GM18498 (cell line): ENCODE data around the gene PATZ1.

Source experiments
- ATAC-seq: cut with Tn5 transposase; IDR thresholded peaks from one replicate; pipeline ENCODE4 v1.9.1; 2021; ENCODE audit warnings: mild to moderate bottlenecking, moderate library complexity; ENCODE audit not compliant: unreplicated experiment

Gene PATZ1

GRCh38 chr22:31344256-31344577 lies 1.9 kb downstream of the PATZ1 start:
- no peak for ATAC-seq

DNA sequence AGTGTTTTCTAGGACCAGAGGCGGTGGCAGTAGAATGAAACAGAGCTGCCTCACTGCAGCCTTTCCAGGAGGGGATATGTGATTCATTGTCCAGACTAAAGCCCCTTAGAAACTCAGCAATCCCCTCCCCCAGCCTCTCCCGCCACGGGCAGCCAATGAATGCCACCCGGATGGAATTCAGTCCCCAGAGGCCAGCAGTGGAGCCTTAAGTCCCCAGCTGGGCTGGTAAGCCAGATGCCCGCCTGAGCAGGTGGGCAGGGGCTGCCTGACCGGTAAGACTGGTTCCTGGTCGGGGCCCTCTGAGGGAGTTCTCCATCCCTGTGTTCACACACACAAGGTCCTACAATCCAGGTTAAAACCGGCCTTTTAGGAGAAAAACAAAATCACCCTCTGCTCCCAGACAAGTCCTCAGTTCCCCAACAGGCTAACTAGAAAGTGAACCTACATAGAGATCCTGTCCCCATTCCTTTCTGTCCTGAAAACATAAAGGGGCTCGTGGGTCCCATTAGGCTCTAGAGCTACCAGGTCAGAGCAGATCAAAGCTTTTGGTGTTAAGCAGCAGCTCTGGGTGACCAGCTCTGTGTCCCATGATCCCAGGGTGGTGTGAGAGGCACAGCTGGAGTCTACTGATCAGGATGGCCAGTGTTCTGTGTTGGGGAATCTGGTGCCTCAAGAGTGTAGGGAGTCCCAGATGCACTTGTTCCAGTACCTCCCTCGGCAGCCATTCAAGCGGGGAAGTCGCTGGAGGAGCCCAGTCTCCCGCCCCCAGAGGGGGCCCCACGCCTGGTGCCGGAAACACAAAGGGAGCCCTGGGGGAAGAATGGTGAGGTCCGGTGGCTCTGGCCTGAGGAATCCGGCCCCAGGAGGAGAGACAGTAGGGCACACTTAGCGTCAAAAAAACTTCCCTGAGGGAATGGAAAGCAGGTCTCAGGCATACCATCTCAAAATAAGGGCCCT lies 2.6 kb downstream of the PATZ1 start:
- ATAC-seq, result no peak

- no peak for ATAC-seq
These were observed 3.6 kb downstream of the PATZ1 start for GRCh38 chr22:31342389-31343140.

GRCh38 chr22:31341386-31342088 lies 4.6 kb downstream of the PATZ1 start:
- no peak for ATAC-seq

DNA sequence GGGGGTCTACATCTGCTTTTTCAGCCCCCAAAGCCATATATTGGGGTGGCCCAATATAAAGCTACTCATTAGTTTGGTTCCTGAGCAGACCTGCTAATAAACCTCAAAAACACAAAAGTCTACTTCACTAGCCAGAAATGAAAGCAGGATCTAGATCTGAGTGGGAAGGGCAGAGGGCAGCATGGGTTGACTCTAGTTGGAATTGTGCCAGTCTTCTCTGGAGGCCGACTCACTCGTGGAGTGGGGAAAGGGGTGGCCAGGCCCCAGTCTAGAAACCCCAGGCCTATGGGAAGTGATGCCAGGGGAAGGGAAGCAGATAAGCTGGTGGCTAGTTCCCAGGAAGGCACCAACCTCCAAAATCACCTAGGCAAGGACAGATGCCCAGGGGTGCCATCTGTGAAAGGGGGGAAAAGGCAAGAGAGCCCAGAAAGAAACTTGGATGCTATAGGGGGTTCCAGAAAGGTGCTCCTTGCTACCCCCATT lies 5.3 kb downstream of the PATZ1 start:
- ATAC-seq, result no peak

- ATAC-seq, result no peak
These were observed 5.8 kb downstream of the PATZ1 start for GRCh38 chr22:31340360-31340759.

DNA sequence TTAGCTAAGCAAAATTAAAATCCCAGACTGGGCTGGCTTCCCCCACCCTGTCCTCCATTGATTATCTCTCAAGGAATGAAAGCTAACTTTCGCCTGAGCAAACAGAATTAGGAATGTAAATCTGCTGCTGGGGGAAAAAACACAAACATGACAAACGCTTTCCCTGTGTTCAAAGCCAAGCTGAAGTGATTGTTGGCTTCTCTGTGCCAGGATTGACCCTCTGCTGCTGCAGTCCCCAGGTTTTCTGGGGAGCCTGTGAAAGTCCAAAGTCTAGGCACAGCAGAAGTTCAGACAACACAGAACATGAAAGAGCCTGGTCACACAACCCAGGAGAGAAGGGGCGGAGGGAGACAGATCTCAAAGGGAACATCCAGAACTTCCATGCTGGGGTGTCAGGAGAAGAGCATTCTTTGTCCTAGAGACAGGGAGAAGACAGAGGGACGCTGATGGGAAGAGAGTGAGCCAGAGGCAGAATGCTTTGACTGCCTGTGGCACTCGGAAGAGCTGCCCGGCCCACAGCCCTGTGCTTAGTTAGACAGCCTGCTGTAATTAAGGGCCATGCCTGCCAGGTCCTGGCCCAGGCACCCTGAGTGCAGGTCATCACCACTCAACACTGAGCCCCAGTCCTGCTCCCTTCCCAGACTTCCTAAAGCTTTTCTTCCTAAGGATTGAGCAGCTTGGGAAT lies 6.9 kb downstream of the PATZ1 start:
- no peak for ATAC-seq

DNA sequence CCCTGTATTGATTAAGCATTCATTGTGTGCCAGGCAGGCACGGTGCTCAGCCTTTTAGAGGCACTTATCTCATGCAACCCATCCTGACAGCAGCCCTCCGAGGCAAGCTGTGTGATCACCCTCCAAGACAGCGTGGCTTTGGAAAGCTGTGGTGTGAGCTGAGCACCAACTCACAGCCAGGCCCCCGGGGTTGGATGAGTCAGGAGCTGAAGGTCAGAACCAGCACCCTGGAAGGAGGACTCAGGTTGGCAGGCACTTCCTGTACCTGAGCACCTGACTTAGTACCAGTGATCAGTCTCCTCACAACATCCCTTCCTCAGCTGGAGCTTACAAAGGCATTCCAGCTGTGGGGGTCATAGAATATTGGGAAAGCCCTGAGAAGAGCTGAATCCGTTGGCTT lies 9.0 kb downstream of the PATZ1 start:
- ATAC-seq, result no peak

DNA sequence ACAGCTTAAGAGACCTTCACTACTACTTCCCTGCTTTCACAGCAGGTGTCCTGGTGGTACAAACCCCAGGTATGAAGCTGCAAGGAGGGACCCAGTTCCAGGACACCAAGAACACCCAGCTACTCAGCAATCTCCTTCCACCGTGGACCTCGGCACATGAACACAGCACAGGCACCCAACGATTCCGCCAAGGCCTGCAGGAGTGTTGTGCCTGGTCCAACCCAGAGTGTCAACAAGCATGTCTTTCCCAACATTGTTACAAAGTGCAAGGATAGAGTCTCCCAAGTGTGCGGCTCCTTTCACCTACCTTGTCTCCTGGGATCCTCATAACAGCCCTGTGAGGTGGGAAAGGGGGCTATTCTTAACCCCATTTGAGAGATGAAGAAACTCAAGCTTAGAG lies 11.8 kb downstream of the PATZ1 start:
- no peak for ATAC-seq

- ATAC-seq, result no peak
These were observed 12.5 kb downstream of the PATZ1 start for GRCh38 chr22:31333641-31334040.

DNA sequence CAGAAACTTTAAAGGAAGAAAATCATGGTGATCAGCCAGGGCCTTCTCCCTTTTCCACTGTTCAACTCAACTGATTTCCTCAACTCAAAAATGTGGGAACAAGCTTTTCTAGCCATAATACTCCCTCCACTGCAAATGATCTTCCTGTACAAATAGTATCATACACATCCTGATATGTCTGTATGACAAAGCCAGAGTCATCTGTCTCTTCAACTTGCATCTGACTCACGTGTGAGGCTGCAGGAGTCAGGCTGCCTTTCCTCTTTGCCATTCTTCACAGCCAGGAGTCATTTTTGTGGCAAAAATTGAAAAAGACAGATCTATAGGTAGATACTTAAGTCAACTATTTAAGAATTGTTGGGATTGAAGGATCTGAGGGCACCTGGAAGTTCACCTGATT lies 13.3 kb downstream of the PATZ1 start:
- ATAC-seq, result no peak

DNA sequence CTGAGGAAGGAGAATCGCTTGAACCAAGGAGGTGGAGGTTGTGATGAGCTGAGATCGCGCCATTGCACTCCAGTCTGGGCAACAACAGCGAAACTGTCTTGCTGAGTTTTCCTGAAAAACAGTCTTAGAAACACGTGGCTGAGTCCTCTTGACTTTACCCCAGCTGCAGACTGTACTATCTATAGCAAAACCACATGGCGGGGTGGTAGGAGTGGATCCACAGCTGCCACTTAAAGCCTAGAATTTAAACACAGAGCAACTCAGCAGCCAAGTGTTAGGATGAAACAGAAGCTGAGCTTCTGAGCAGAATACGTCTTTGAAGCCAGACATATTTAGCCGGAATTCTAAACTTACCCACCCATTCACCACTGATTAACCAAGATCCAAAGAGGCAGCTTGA lies 14.1 kb downstream of the PATZ1 start:
- ATAC-seq, result no peak

DNA sequence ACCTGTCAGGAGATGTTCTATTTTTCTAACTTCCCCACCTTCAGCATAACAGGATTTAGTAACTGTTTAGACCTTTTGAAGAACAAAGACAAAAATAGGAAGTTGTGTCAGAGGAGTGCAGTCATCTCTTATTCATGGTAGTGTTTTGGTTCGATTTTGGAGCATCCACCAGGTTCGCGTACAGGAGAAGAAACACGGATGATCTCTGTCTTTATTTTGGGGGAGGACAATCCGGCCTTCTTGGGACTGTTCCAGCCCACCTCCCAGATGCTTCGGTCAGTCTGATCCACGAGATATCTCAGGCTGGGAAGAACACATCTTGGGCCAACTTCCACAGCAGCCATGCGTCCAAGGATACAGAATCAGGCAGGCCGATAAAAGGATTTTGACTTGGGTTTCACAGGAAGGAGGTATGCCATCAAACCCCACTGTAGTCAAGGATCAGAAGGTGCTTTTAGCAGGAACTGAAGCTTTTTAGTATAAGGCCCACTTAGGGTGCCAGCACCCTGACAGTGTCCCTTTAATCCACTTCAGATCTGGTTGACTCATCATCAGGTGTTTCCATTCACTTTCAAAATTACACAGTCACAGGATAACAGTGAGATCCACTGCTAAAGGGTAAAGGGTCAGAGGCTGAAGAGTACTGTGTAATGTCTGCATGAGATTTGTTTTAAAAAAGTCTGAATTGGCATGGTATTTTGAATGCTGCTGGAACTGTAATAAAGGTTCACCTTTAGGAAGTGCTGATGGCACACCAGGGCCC lies 16.5 kb downstream of the PATZ1 start:
- ATAC-seq, result no peak

DNA sequence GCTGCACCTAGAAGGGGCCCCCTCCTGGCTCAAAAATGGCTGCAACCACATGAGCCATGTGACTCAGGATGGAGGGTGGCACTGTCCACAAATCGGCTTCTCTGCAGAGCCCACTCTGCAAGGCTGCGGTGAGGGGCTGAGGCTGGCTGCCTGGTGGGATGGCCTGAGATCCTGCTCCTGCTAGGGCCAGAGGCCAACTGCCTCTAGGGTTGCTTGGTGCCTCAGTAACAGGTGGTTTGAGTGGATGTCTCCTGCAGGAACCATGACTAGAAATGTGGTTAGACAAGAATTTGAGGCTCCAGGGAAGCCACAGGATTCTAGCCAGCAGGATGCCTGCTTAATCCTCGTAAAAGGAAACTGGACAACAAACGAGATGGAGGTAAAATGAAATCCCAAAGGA lies 17.1 kb downstream of the PATZ1 start:
- ATAC-seq, result no peak

- no peak for ATAC-seq
These were observed 17.6 kb downstream of the PATZ1 start for GRCh38 chr22:31328544-31328960.

DNA sequence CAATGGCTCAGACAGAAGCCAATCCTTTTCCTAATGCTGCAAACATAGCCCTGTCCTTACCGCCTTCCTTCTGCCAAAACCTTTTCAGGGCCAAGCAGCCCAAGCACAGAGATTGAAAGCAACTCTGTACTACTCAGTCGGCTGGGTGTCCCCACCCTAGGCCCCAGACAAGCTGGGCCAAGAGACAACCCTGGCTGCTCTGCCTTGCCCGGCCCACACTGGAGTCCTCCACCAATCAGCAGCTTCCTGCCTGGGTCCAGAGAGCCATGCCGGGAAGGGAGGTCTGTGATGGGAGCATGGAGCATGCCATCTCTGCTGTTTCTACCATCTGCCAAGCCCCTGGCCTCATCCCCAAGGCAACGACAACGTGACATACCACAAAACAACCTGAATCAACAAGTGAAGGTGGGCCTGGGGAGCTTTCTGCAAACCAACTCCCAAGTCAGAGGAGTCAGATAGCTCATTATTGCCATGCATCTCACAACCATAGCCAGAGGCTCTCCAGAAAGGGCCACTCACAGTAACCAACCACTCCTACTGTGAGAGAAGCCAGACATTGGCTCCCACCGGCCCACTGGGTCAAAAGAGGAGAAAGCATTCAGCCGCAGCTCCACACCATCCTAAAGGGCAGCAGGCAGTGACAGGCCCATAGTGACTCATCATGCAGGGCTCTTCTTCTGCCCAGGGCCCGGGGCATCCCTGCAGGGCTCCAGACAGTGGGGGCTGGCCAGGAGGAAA lies 18.2 kb downstream of the PATZ1 start:
- ATAC-seq, result no peak

DNA sequence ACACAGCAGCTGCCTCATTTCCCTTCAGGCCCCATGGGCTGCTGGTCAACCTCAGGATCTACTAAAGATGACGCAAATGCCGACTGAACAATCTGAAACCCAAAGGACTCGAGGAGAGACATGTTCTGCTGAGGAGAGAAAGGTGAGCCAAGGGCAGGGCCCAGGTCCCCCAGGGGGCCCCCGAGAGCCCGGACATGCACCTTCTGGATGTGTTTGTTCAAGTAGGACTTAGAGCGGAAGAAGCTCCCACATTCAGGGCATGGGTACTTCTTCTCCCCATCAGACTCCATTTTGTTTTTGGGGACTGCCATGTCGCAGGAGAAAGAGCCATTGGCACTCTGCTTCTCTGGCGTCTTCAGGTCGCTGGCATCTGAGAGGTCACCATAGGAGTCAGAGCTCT lies 19.3 kb downstream of the PATZ1 start:
- ATAC-seq, result no peak

DNA sequence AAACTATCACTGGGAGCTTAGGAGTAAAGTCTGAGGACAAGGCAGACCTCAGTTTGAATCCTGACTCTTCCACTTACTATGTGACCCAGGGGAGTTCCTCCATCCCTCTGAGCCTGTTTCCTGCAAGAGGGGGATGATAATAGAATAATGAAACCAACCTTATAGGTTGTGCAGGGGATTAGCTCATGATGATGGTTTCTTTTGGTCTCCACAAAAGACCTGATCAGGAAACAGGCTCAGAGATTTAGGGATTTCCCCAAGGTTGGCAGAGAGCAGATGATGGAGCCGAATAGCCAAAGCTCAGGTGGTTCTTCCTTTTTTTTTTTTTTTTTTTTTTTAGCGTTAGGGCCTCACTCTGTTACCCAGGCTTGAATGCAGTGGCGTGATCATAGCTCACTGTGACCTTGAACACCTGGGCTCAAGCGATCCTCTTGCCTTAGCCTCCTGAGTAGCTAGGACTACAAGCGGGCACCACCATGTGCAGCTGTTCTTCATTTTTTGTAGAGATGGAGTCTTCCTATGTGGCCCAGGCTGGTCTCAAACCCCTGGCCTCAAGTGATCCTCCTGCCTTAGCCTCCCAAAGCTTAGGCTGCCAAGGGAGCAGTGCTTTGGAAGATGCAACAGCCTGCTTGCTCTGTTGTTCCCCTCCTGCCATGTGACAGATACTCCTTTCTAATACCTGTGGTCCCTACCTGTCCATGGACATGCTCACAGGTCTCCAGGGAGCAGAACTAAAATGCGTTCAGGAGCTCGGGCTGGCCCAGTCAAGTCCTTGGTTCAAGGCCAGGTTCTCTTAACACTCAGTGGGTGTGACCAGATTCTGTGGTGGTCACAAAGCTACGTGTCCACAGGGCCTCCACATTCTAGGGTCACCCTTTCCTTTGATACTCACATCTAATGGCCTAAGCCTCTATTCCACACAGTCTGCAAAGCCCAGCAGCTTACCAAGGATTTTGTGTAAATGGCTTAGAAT lies 22.3 kb downstream of the PATZ1 start:
- no peak for ATAC-seq
